ENCODE measurements around the gene PLD3.

PLD3 gene

GRCh38 chr19:40348125-40348913 lies at the start of gene PLD3, which contains the start of gene C19orf47:
TSS of gene PLD3 (plus strand) at chr19:40348695. CDS start at chr19:40366484, 17,789 bp downstream.
TSS of gene C19orf47 (minus strand) at chr19:40348397. CDS start at chr19:40341857, 6,540 bp downstream.
- Histone ChIP-seq H3K36me3 (ENCODE audit: low read depth) (peaks cover 5% of the 10 kb centered on the region; the same call in 1 of the 2 replicates), H3K27ac (ENCODE audit: poor library complexity, severe bottlenecking) (no peak within 1 kb of the TSS)
- peak; percentile 98 for ATAC-seq (ENCODE audit: low read depth)

GRCh38 chr19:40300668-40301067 lies 47.8 kb upstream of the PLD3 start:
- H3K4me1 ChIP-seq (ENCODE audit: insufficient read depth, poor library complexity, severe bottlenecking) = peaks cover 11% of the 10 kb centered on the region
- H3K27ac ChIP-seq (ENCODE audit: poor library complexity, severe bottlenecking) = no peak overlapping the region
- ATAC-seq (ENCODE audit: low read depth) (no peak), DNase-seq (ENCODE audit: low spot score) (no peak)
- no peaks in the 10 kb centered on the region for H3K36me3 ChIP-seq (ENCODE audit: low read depth)
- H3K4me3 ChIP-seq (ENCODE audit: severe bottlenecking) = no peak overlapping the region
- no peak for TF ChIP-seq CTCF (IDR thresholded peaks at IDR 0.05; ENCODE audit: poor library complexity, severe bottlenecking)
- no peaks in the 10 kb centered on the region for H3K27me3 ChIP-seq (ENCODE audit: insufficient read depth, poor library complexity, severe bottlenecking)
- no peaks in the 10 kb centered on the region for H3K9me3 ChIP-seq (ENCODE audit: severe bottlenecking)

More at GRCh38 chr19:40348125-40348913, at the start of gene PLD3, which contains the start of gene C19orf47:
- Histone ChIP-seq H3K27me3 (ENCODE audit: insufficient read depth, poor library complexity, severe bottlenecking) (no peaks in the 10 kb centered on the region), H3K4me1 (ENCODE audit: insufficient read depth, poor library complexity, severe bottlenecking) (peaks cover 3% of the 10 kb centered on the region), H3K9me3 (ENCODE audit: severe bottlenecking) (no peaks in the 10 kb centered on the region), H3K4me3 (ENCODE audit: severe bottlenecking) (peak within 1 kb of the TSS; percentile 55)
- TF ChIP-seq CTCF (IDR thresholded peaks at IDR 0.05; ENCODE audit: poor library complexity, severe bottlenecking) = no peak
- DNase-seq (ENCODE audit: low spot score) = peak; percentile 99

GRCh38 chr19:40302224-40303011 lies 46.1 kb upstream of the PLD3 start:
- peaks cover 11% of the 10 kb centered on the region for H3K4me1 ChIP-seq (ENCODE audit: insufficient read depth, poor library complexity, severe bottlenecking)
- H3K9me3 ChIP-seq (ENCODE audit: severe bottlenecking) = no peaks in the 10 kb centered on the region
- no peak overlapping the region for H3K27ac ChIP-seq (ENCODE audit: poor library complexity, severe bottlenecking)
- ATAC-seq (ENCODE audit: low read depth) (peak; percentile 53; the same call in 1 of the 3 replicates), DNase-seq (ENCODE audit: low spot score) (no peak)
- no peak overlapping the region for H3K4me3 ChIP-seq (ENCODE audit: severe bottlenecking)
- TF ChIP-seq CTCF (IDR thresholded peaks at IDR 0.05; ENCODE audit: poor library complexity, severe bottlenecking) = no peak
- no peaks in the 10 kb centered on the region for H3K36me3 ChIP-seq (ENCODE audit: low read depth)
- no peaks in the 10 kb centered on the region for H3K27me3 ChIP-seq (ENCODE audit: insufficient read depth, poor library complexity, severe bottlenecking)

GRCh38 chr19:40303765-40304164 lies 44.7 kb upstream of the PLD3 start:
- H3K9me3 ChIP-seq (ENCODE audit: severe bottlenecking) = no peaks in the 10 kb centered on the region
- ATAC-seq (ENCODE audit: low read depth) = no peak
- no peaks in the 10 kb centered on the region for H3K27me3 ChIP-seq (ENCODE audit: insufficient read depth, poor library complexity, severe bottlenecking)
- no peak overlapping the region for H3K4me3 ChIP-seq (ENCODE audit: severe bottlenecking)
- H3K36me3 ChIP-seq (ENCODE audit: low read depth) = no peaks in the 10 kb centered on the region
- DNase-seq (ENCODE audit: low spot score) = no peak
- H3K27ac ChIP-seq (ENCODE audit: poor library complexity, severe bottlenecking) = no peak overlapping the region
- TF ChIP-seq CTCF (IDR thresholded peaks at IDR 0.05; ENCODE audit: poor library complexity, severe bottlenecking) = no peak
- peaks cover 11% of the 10 kb centered on the region for H3K4me1 ChIP-seq (ENCODE audit: insufficient read depth, poor library complexity, severe bottlenecking)
